Activated CD8-positive, alpha-beta T cell treated with anti-CD3 and anti-CD28 coated beads, Interleukin-2, amount 10 ng/mL, durations not matched to agents 7 days and 5 days (primary cell): ENCODE measurements around the gene DHRS11. TPM values are rescaled to one million over a fixed set of nuclear protein-coding genes. Genes with fewer than 3 reads are reported as not detected.
A peak's percentile ranks its signal among the peaks of the same experiment; 100 is the strongest.

ENCODE experiments used
- ATAC-seq: fragments of 150-1000 bp; cut with Tn5 transposase; one replicate; pipeline ENCODE4 v1.10.0; 2021; ENCODE audit warnings: moderate library complexity
- CTCF ChIA-PET: fragments of 350-600 bp; sonication (Branson Sonifier 250); formaldehyde crosslinking; loops from one replicate; lab custom pipeline; 2021; ENCODE audit warnings: antibody characterized with exemption; lab: Charles Lee
- POLR2A ChIA-PET: fragments of 350-600 bp; sonication (Branson Sonifier 250); formaldehyde crosslinking; loops from one replicate; lab custom pipeline; 2021; ENCODE audit warnings: antibody characterized with exemption; lab: Charles Lee
- DNase-seq: peaks from one replicate; pipeline ENCODE4 v3.0.0-alpha.2; 2020
- H3K27ac Mint-ChIP-seq: one replicate; pipeline ENCODE4 v1.8.0; 2021; ENCODE audit warnings: mild to moderate bottlenecking, mixed read lengths
- H3K27me3 Mint-ChIP-seq: one replicate; pipeline ENCODE4 v1.8.0; 2021; ENCODE audit warnings: low read depth, mixed read lengths
- H3K36me3 Mint-ChIP-seq: one replicate; pipeline ENCODE4 v1.8.0; 2021; ENCODE audit warnings: low read depth, mixed read lengths
- H3K4me1 Mint-ChIP-seq: one replicate; pipeline ENCODE4 v1.8.0; 2021; ENCODE audit warnings: low read depth, mixed read lengths
- H3K4me3 Mint-ChIP-seq: one replicate; pipeline ENCODE4 v1.8.0; 2021; ENCODE audit warnings: mild to moderate bottlenecking, mixed read lengths
- H3K9me3 Mint-ChIP-seq: one replicate; pipeline ENCODE4 v1.8.0; 2022; ENCODE audit warnings: mixed read lengths; ENCODE audit not compliant: insufficient read depth
- total RNA-seq, 2 experiments: library from RNA; stranded (reverse); gene quantifications; one replicate each; pipeline ENCODE4 v1.2.3, GENCODE V29; 2021

DHRS11 gene
- total RNA-seq, 2 experiments from 2014 or later = 4.7 to 5.0 TPM

DNA sequence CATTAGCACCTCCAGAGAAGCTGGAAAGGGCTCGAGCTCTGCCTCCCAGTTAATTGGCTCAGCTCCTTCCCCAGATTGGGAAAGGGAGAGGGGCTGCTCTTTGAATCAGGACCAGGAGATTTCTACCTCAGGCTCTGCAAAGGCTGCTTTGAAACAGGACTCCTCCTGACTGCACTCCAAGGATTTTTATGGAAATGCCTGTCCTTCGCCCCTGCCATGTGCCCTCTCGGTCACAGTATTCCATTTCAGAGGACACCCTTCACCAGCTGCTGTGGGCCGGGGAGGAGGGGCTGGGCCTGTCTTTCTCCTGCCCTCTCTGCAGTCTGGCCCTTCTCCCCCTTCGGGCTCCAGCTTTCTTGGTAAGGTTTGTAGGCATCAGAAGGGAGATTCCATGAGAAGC, 23.3 kb downstream of the DHRS11 start:
- ChIA-PET CTCF (interaction anchor here (0.6 to 2.8 kb wide), 3 partner anchors 11 to 202 kb away, joined by 3 to 24 read pairs (median 5); partner anchors contain the start of gene MRM1), POLR2A (no interaction called here)
- Mint-ChIP-seq H3K4me1 (no peaks in the 10 kb centered on the region), H3K4me3 (no peak overlapping the region), H3K36me3 (no peaks in the 10 kb centered on the region), H3K9me3 (no peaks in the 10 kb centered on the region), H3K27ac (no peak overlapping the region), H3K27me3 (no peaks in the 10 kb centered on the region)
- DNase-seq (no peak), ATAC-seq (no peak)

DNA sequence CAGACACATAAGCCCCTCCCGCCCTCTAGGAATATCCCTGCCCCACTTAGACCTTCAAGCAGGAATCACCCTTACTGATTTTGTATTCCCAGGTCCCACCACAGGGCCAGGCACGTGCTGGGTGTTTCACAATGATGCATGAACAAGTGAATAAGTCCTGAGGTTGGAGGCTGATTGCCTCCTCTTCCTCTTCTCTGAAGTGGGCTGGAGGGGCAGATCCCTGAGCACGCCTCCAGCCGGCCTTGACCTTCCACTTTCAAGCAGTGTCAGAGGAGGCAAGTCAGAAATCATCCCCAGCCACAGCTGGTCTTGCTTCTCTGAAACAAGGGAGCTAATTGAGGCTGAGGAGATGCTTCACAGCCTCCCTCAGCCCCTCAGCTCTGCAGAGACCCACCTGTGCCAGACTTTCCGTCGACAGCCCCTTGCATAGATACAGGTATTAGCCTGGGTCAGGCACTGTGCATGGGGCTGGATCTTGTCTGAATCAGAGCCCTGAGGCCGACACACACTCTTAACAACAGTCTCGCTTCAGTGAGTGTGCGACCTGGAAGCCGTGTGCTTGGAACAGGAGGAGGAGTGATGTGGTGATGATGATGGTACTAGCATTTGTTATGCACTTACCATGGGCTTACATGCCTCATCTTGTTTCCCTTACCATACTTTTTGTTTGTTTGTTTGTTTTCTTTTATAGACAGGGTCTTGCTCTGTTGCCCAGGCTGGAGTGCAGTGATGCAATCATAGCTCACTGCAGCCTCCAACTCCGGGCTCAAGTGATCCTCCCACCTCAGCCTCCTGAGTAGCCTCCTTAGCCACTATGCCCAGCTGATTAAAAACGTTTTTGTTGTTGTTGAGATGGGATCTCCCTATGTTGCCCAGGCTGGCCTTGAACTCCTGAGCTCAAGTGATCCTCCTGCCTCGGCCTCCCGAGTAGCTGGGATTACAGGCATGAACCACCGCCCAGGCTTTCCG, 24.7 kb downstream of the DHRS11 start:
- Mint-ChIP-seq H3K4me1 (peaks cover 1% of the 10 kb centered on the region), H3K36me3 (no peaks in the 10 kb centered on the region), H3K9me3 (no peaks in the 10 kb centered on the region), H3K4me3 (no peak overlapping the region), H3K27ac (no peak overlapping the region), H3K27me3 (no peaks in the 10 kb centered on the region)
- ATAC-seq = no peak
- no peak for DNase-seq
- ChIA-PET CTCF (interaction anchor here (1.2 to 2.5 kb wide), 4 partner anchors 9 to 91 kb away, joined by 3 to 8 read pairs (median 6); no protein-coding TSS in a partner anchor), POLR2A (interaction anchor here (0.6 kb wide), 1 partner anchor 369 kb away, joined by 3 read pairs; no protein-coding TSS in a partner anchor)

DNA sequence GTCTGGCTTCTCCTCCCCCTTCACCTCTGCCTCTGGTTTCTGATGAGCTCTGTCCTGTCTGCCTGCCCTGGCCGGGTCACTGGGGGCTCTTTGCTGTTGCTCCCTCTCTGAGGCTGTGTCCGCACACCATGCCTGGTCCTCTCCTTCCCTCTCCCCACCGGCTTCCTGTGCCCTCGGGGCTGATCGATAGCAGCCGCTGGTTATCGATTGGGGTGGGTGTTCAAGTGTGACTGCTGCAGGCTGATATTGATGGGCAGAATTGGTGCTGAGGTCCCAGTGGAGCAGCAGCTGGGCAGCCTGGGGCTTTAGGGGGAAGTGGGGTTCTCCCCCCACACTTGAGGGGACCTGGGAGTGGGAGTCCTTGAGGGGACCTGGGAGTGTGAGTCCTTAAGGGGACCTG, 26.1 kb downstream of the DHRS11 start:
- H3K36me3 Mint-ChIP-seq = no peaks in the 10 kb centered on the region
- ATAC-seq (no peak), DNase-seq (no peak)
- H3K4me1 Mint-ChIP-seq = peaks cover 2% of the 10 kb centered on the region
- ChIA-PET CTCF (interaction anchor here (2.5 kb wide), 1 partner anchor 15 kb away, joined by 8 read pairs; no protein-coding TSS in a partner anchor), POLR2A (no interaction called here)
- no peak overlapping the region for H3K27ac Mint-ChIP-seq
- H3K27me3 Mint-ChIP-seq = no peaks in the 10 kb centered on the region
- H3K4me3 Mint-ChIP-seq = no peak overlapping the region
- H3K9me3 Mint-ChIP-seq = no peaks in the 10 kb centered on the region

DNA sequence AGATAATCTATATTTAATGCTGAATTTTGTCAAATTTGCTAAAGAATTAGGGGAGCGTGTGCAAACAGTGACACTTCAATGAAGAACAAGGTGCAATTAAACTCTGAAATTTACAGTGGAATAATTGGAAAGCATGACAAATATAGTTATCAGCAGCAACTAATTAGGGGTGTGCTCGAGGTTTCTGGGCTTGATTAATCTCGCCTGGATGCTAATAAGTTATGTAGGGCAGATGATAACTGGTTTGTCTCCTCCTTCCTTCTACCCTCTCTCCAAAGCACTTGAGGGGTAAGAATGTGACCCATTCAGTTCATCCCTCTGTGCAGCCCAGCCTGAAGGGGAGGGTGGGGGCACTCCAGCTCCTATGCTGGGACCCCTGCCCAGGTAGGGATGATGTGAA, 31.6 kb downstream of the DHRS11 start:
- H3K4me1 Mint-ChIP-seq = peaks cover 2% of the 10 kb centered on the region
- H3K27me3 Mint-ChIP-seq = no peaks in the 10 kb centered on the region
- H3K4me3 Mint-ChIP-seq = no peak overlapping the region
- no peaks in the 10 kb centered on the region for H3K9me3 Mint-ChIP-seq
- H3K27ac Mint-ChIP-seq = no peak overlapping the region
- no peak for DNase-seq
- ATAC-seq = no peak
- ChIA-PET POLR2A (no interaction called here), CTCF (interaction anchor here (1.6 to 3.9 kb wide), 2 partner anchors 11 to 21 kb away, joined by 3 to 40 read pairs; partner anchors contain the start of gene MRM1)
- H3K36me3 Mint-ChIP-seq = no peaks in the 10 kb centered on the region

DNA sequence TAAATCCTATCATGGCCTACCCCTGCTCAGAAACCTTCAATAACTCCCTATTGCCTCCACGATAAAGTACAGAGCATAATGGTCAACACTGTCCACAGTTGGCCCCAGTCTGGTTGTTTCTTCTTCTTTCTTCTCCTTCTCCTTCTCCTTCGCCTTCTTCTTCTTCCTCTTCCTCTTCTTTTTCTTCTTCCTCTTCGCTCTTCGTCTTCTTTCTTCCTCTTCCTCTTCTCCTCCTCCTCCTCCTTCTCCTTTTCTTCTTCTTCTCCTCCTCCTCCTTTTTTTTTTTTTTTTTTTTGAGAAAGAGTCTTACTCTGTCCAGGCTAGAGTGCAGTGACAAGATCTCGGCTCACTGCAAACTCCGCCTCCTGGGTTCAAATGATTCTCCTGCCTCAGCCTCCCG, 33.5 kb downstream of the DHRS11 start:
- ATAC-seq (no peak), DNase-seq (no peak)
- no peaks in the 10 kb centered on the region for H3K27me3 Mint-ChIP-seq
- H3K4me3 Mint-ChIP-seq = no peak overlapping the region
- H3K36me3 Mint-ChIP-seq = no peaks in the 10 kb centered on the region
- POLR2A ChIA-PET = interaction anchor here (0.6 kb wide), 1 partner anchor 80 kb away, joined by 3 read pairs; no protein-coding TSS in a partner anchor
- no peak overlapping the region for H3K27ac Mint-ChIP-seq
- no peaks in the 10 kb centered on the region for H3K9me3 Mint-ChIP-seq
- CTCF ChIA-PET = interaction anchor here (0.7 to 3.9 kb wide), 18 partner anchors 8 to 749 kb away, joined by 3 to 40 read pairs (median 4); partner anchors contain the start of gene MRM1
- H3K4me1 Mint-ChIP-seq = peaks cover 2% of the 10 kb centered on the region

DNA sequence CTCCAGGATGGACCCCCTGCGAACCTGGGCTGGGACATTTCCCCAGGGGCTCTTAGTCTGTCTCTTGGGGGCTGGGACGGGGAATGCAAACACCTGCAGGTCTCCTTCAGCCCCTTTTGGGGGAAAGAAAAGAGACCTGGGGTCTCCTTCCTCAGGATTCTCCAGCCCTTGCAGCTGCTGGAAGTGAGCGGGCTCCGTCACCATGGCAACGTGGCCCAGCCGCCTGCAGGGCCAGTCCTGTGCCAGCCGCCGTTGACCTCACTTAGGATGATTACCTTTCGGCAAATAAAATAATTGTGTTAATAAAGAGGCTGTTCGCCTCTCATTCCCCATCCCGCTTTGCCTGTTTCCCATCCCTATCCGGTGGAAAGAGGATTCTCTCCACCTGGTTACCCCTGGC, 35.4 kb downstream of the DHRS11 start:
- Mint-ChIP-seq H3K9me3 (no peaks in the 10 kb centered on the region), H3K4me1 (no peaks in the 10 kb centered on the region), H3K36me3 (no peaks in the 10 kb centered on the region), H3K27ac (no peak overlapping the region), H3K4me3 (no peak overlapping the region), H3K27me3 (peaks cover under 1% of the 10 kb centered on the region)
- ATAC-seq = no peak
- CTCF ChIA-PET = interaction anchor here (1.0 to 3.7 kb wide), 7 partner anchors 13 to 441 kb away, joined by 3 to 30 read pairs (median 5); partner anchors contain the start of gene MRM1
- POLR2A ChIA-PET = no interaction called here
- no peak for DNase-seq

DNA sequence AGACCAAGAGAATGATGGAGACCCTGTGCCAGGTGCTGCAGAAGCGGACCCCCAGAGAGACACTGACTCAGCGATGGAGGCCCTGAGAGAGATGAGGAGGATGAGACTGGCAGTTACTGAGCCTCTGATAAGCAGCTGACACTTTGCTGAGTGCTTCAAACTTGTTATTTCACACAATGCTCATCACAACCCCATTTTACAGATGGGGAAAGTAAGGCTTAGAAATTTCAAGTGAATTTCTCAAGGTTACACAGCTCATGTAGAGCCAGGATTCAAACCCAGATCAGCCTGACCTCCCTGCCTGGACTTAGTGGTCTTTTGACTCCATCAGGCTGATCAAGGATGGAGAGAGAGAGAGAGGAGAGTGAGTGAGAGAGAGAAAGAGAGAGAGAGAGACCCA, 36.9 kb downstream of the DHRS11 start:
- ChIA-PET POLR2A (interaction anchor here (1.0 kb wide), 1 partner anchor 26 kb away, joined by 3 read pairs; no protein-coding TSS in a partner anchor), CTCF (interaction anchor here (0.7 to 3.7 kb wide), 17 partner anchors 10 to 613 kb away, joined by 3 to 30 read pairs (median 4); partner anchors contain the start of gene MRM1)
- Mint-ChIP-seq H3K36me3 (no peaks in the 10 kb centered on the region), H3K4me3 (no peak overlapping the region), H3K27me3 (peaks cover 10% of the 10 kb centered on the region), H3K9me3 (no peaks in the 10 kb centered on the region), H3K27ac (no peak overlapping the region), H3K4me1 (no peaks in the 10 kb centered on the region)
- DNase-seq (no peak), ATAC-seq (no peak)

DNA sequence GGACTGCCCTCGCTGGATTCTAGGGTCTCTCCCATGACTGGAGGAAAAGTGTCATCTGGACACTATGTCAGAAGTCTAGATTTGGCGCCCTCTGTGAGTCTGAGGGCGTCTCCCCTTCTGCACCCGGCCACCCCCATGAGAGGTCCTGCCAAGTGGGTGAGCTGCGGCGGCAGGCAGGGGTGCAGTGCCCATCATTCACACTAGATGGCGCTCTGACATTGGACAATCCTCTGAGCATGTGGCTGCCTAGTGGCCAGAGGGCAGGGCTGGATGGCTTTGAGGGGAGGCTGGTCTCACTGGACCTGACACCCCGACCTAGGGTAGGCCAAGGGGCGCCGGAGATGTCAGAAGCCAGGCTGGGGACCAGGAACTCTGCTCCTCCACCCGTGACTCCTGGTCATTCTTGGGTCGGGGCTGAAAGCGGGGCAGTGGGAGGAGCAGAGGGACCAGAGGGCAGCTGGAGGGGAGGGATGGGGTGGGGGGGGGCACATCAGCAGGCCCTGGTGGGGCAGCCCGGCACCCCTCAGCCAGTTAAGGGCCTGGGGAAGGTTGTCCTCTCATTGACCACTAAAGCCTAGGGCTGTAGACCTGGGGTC, 37.7 kb downstream of the DHRS11 start:
- ChIA-PET POLR2A (interaction anchor here (1.0 kb wide), 1 partner anchor 27 kb away, joined by 3 read pairs; no protein-coding TSS in a partner anchor), CTCF (interaction anchor here (0.7 to 3.7 kb wide), 17 partner anchors 9 to 612 kb away, joined by 3 to 30 read pairs (median 4); partner anchors contain the start of gene MRM1)
- ATAC-seq (peak; percentile 83), DNase-seq (peak; percentile 83)
- Mint-ChIP-seq H3K27ac (no peak overlapping the region), H3K4me3 (no peak overlapping the region), H3K27me3 (peaks cover 14% of the 10 kb centered on the region), H3K9me3 (no peaks in the 10 kb centered on the region), H3K4me1 (no peaks in the 10 kb centered on the region), H3K36me3 (no peaks in the 10 kb centered on the region)

DNA sequence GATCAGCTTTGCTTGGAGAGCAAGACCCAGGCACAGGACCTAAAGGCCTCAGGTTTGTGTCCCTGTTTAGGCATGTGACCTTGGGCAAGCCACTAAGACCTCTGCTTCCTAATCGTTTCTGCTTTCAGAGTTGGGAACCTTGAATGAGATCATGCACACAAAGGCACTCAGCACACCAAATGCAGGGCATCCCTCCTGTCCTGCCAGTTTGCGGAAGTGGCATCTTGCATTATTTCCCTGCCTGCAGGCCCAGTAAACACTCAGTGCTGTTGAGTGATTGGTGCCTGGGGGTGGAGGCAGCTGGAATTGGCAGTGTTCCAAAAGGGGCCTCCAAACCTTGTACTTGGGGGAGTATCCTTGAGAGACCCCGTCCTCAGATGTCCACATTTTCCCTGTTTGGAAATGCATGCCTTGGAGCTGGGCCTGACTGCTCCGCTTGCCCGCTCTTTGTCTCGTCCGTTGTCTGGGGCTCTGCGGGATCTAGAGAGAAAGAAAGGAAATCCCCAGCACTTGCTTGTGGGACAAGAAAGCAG, 38.4 kb downstream of the DHRS11 start:
- no peak for ATAC-seq
- Mint-ChIP-seq H3K27me3 (peaks cover 15% of the 10 kb centered on the region), H3K4me3 (no peak overlapping the region), H3K36me3 (no peaks in the 10 kb centered on the region), H3K9me3 (no peaks in the 10 kb centered on the region), H3K4me1 (no peaks in the 10 kb centered on the region), H3K27ac (no peak overlapping the region)
- DNase-seq = no peak
- ChIA-PET CTCF (interaction anchor here (1.1 to 3.7 kb wide), 11 partner anchors 9 to 611 kb away, joined by 3 to 30 read pairs (median 5); partner anchors contain the start of gene MRM1), POLR2A (no interaction called here)

DNA sequence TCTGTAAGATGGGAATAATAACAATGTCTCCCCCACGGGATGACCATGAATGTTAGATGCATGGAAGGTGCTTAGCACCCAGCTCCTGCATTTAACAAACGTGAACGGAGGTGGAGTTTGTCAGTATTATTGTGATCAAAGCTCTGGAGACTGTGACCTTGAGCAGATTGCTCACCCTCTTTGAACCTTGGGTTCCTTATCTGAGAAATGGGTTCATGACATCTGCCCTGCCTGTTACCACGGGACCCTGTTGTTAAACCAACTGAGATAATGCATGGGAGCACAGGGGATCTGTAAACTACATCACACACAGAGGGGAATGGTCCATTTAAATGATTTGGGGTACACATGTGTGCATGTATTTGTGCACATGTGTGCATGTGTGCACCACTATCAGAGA, 39.3 kb downstream of the DHRS11 start:
- DNase-seq (no peak), ATAC-seq (no peak)
- ChIA-PET CTCF (interaction anchor here (2.1 to 2.6 kb wide), 2 partner anchors 75 to 124 kb away, joined by 8 to 10 read pairs; no protein-coding TSS in a partner anchor), POLR2A (no interaction called here)
- Mint-ChIP-seq H3K27me3 (peaks cover 15% of the 10 kb centered on the region), H3K4me3 (no peak overlapping the region), H3K4me1 (no peaks in the 10 kb centered on the region), H3K27ac (no peak overlapping the region), H3K9me3 (no peaks in the 10 kb centered on the region), H3K36me3 (no peaks in the 10 kb centered on the region)
